Activated T-helper 17 cell treated with anti-CD3 and anti-CD28 coated beads, Interleukin-2, amount 50 U/mL, for 72 hours (primary cell): ENCODE measurements around the gene HSPB6. TPM values are rescaled to one million over a fixed set of nuclear protein-coding genes. Genes with fewer than 3 reads are reported as not detected.
"Not testable (repeated sequence)": the region's sequence is repeated elsewhere in the genome, so short reads cannot be mapped to it uniquely, and the experiment has no call there.

Experiments used
- ATAC-seq: fragments of 150-1000 bp; cut with Tn5 transposase; replicated peaks from 2 replicates; pipeline ENCODE4 v1.10.0; 2021; ENCODE audit warnings: mild to moderate bottlenecking, moderate library complexity
- H3K27ac Mint-ChIP-seq: one replicate; pipeline ENCODE4 v1.8.0; 2022; ENCODE audit warnings: mixed read lengths
- H3K27me3 Mint-ChIP-seq: one replicate; pipeline ENCODE4 v1.8.0; 2022; ENCODE audit warnings: mixed read lengths
- H3K36me3 Mint-ChIP-seq: one replicate; pipeline ENCODE4 v1.8.0; 2022; ENCODE audit warnings: low read depth, mild to moderate bottlenecking, mixed read lengths
- H3K4me1 Mint-ChIP-seq: one replicate; pipeline ENCODE4 v1.8.0; 2022; ENCODE audit warnings: mixed read lengths
- H3K4me3 Mint-ChIP-seq: one replicate; pipeline ENCODE4 v1.8.0; 2022; ENCODE audit warnings: mild to moderate bottlenecking, mixed read lengths
- H3K9me3 Mint-ChIP-seq: one replicate; pipeline ENCODE4 v1.8.0; 2022; ENCODE audit warnings: mixed read lengths
- total RNA-seq, 2 donors: library from RNA; stranded (reverse); gene quantifications; one replicate each; pipeline ENCODE4 v1.2.3, GENCODE V29; 2022

HSPB6 gene
- not detected for total RNA-seq

GRCh38 chr19:35756377-35757230 lies at the start of gene HSPB6:
HSPB6 (minus strand) TSS chr19:35757029; CDS start chr19:35757008, 21 bp downstream.
- Mint-ChIP-seq H3K4me3 (peak within 1 kb of the TSS; percentile 86), H3K9me3 (no peaks in the 10 kb centered on the region), H3K27ac (peak within 1 kb of the TSS; percentile 93), H3K4me1 (peaks cover 14% of the 10 kb centered on the region), H3K27me3 (no peaks in the 10 kb centered on the region), H3K36me3 (peaks cover 12% of the 10 kb centered on the region)
- ATAC-seq, result no peak

- no peak overlapping the region for H3K4me3 Mint-ChIP-seq
- no peaks in the 10 kb centered on the region for H3K4me1 Mint-ChIP-seq
- ATAC-seq, result no peak
- H3K27ac Mint-ChIP-seq, result no peak overlapping the region
- no peaks in the 10 kb centered on the region for H3K9me3 Mint-ChIP-seq
- H3K36me3 Mint-ChIP-seq, result no peaks in the 10 kb centered on the region
- peaks cover 6% of the 10 kb centered on the region for H3K27me3 Mint-ChIP-seq
Measured at GRCh38 chr19:35806597-35806996, 49.8 kb upstream of the HSPB6 start.

DNA sequence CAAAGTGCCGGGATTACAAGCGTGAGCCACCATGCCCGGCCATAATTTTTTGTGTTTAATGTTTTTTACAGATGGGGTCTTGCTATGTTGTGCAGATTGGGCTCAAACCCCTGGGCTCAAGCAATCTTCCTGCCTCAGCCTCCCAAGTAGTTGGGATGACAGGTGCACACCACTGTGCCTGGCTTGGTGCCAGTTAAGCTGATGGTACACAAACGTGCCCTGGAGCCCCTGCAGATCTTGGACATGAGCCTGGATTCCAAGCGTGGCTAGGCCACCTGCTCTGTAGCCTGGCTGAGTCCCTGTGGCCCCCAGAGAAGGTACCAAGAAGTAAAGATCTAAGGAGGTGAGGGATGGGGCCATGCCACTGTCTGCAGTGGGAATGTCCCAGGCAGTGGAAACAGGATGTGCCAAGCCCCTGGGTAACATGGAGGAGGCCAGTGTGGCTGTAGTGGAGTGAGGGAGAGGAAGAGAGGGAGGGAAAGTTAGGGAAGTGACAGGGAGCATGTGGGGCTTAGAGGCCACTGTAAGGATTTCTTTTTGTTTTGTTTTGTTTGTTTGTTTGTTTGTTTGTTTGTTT lies 48.8 kb upstream of the HSPB6 start:
- Mint-ChIP-seq H3K9me3 (no peaks in the 10 kb centered on the region), H3K36me3 (no peaks in the 10 kb centered on the region), H3K4me1 (no peaks in the 10 kb centered on the region), H3K4me3 (no peak overlapping the region), H3K27me3 (peaks cover 3% of the 10 kb centered on the region), H3K27ac (no peak overlapping the region)
- ATAC-seq, result no peak

DNA sequence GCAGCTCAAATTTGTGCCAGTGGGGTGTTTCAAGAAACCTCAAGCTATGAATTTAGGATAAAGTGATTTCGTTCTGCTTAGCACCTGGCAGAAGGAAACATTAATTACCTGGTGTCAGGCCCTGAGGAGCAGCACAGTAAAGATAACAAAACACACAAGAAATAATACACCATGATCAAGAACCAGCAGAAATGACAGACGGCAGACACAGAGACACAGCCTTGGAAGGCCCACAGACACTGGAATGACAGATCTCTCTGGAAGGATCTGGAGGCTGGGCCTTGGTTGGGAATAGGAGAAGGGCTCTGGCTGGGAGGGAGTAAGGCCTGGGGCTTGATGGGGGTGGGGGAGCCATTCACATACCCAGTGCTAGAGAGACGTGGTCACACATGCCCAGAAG lies 45.0 kb upstream of the HSPB6 start:
- Mint-ChIP-seq H3K9me3 (no peaks in the 10 kb centered on the region), H3K27ac (no peak overlapping the region), H3K4me3 (no peak overlapping the region), H3K4me1 (no peaks in the 10 kb centered on the region), H3K27me3 (peaks cover 13% of the 10 kb centered on the region), H3K36me3 (no peaks in the 10 kb centered on the region)
- ATAC-seq, result no peak

GRCh38 chr19:35797663-35798062 lies 40.8 kb upstream of the HSPB6 start:
- Mint-ChIP-seq H3K4me1 (no peaks in the 10 kb centered on the region), H3K27ac (no peak overlapping the region), H3K36me3 (no peaks in the 10 kb centered on the region), H3K9me3 (no peaks in the 10 kb centered on the region), H3K27me3 (peaks cover 22% of the 10 kb centered on the region), H3K4me3 (no peak overlapping the region)
- ATAC-seq, result peak; percentile 38

- no peak overlapping the region for H3K4me3 Mint-ChIP-seq
- H3K4me1 Mint-ChIP-seq, result no peaks in the 10 kb centered on the region
- H3K9me3 Mint-ChIP-seq, result no peaks in the 10 kb centered on the region
- H3K27ac Mint-ChIP-seq, result no peak overlapping the region
- no peak for ATAC-seq
- H3K36me3 Mint-ChIP-seq, result no peaks in the 10 kb centered on the region
- peaks cover 22% of the 10 kb centered on the region for H3K27me3 Mint-ChIP-seq
Measured at GRCh38 chr19:35796645-35797542, 40.1 kb upstream of the HSPB6 start.

- H3K4me1 Mint-ChIP-seq, H3K4me3 Mint-ChIP-seq, H3K36me3 Mint-ChIP-seq, ATAC-seq, H3K27ac Mint-ChIP-seq, H3K9me3 Mint-ChIP-seq: not testable (repeated sequence)
- H3K27me3 Mint-ChIP-seq, result peaks cover 19% of the 10 kb centered on the region
Measured at GRCh38 chr19:35795564-35795963, 38.7 kb upstream of the HSPB6 start.

- Mint-ChIP-seq H3K9me3 (no peaks in the 10 kb centered on the region), H3K27ac (no peak overlapping the region), H3K27me3 (peaks cover 16% of the 10 kb centered on the region), H3K4me1 (no peaks in the 10 kb centered on the region), H3K36me3 (no peaks in the 10 kb centered on the region), H3K4me3 (no peak overlapping the region)
- no peak for ATAC-seq
Measured at GRCh38 chr19:35793381-35794165, 36.7 kb upstream of the HSPB6 start.

- Mint-ChIP-seq H3K9me3 (no peaks in the 10 kb centered on the region), H3K36me3 (no peaks in the 10 kb centered on the region), H3K27ac (no peak overlapping the region), H3K4me3 (no peak overlapping the region), H3K4me1 (no peaks in the 10 kb centered on the region), H3K27me3 (peaks cover 16% of the 10 kb centered on the region)
- ATAC-seq, result no peak
Measured at GRCh38 chr19:35792888-35793287, 36.1 kb upstream of the HSPB6 start.

DNA sequence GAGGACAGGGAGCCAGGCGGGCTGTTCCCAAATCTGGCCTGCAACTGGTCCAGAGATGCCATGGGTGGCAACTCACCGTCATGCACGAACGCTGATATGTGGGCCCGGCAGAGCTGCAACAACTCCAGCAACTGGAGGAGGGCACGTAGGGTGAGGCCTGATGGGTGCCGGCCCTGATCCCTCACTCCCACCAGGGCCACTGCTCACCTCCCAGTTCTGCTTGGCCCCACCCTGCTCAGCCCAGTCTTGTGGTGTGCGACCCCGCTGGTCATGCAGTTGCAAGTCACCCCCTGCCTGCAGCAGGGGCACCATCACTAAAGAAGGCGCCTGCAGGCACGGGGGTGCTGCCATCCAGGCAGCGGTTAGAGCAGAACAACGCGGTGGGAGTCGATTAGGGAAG lies 35.5 kb upstream of the HSPB6 start:
- Mint-ChIP-seq H3K4me3 (no peak overlapping the region), H3K9me3 (no peaks in the 10 kb centered on the region), H3K4me1 (no peaks in the 10 kb centered on the region), H3K36me3 (no peaks in the 10 kb centered on the region), H3K27ac (no peak overlapping the region), H3K27me3 (peaks cover 15% of the 10 kb centered on the region)
- no peak for ATAC-seq

- H3K36me3 Mint-ChIP-seq, result no peaks in the 10 kb centered on the region
- H3K4me3 Mint-ChIP-seq, result no peak overlapping the region
- no peaks in the 10 kb centered on the region for H3K4me1 Mint-ChIP-seq
- no peak overlapping the region for H3K27ac Mint-ChIP-seq
- no peak for ATAC-seq
- H3K9me3 Mint-ChIP-seq, result no peaks in the 10 kb centered on the region
- peaks cover 10% of the 10 kb centered on the region for H3K27me3 Mint-ChIP-seq
Measured at GRCh38 chr19:35791814-35792279, 35.0 kb upstream of the HSPB6 start.

DNA sequence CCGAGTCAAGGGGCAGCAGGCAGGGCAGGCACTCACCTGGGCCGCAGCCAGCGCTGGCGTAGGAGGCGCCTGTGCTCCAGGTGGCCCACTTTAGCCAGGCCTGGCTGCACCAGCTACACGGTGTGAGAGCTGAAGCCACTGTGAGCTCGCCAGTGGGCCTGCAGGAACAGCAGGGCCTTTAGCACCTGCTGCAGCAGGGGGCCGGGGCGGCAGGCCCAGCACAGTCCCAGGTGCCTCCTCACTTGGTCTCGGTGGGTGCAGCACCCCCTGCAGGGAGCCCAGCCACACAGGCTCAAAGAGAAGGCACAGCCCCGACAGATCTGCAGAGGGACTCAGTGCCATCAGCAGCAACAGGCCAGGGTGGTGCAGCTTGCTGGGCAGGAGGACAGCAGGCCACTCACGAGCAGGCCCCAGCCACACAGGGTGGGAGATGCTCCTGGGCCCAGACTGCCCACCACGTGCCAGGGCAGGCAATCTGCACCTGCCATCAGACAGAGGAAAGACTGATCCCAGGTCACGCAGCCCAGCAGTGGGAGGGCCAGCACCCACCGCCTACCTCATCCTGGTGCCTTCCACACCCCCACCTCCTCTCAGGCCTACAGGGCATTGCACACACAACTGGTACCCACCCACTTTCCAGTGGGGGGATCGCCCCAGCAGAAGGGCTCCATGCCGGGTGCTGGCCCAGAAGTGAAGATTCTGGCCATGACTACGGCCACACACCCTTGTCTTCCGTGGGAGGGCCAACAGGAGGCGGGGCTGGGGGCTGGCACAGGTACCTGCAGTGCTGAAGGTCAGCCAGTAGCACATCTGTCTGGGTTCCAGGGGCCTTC lies 34.4 kb upstream of the HSPB6 start:
- no peak overlapping the region for H3K27ac Mint-ChIP-seq
- peaks cover 3% of the 10 kb centered on the region for H3K27me3 Mint-ChIP-seq
- H3K4me1 Mint-ChIP-seq, result no peaks in the 10 kb centered on the region
- peak; percentile 44 for ATAC-seq
- no peak overlapping the region for H3K4me3 Mint-ChIP-seq
- no peaks in the 10 kb centered on the region for H3K36me3 Mint-ChIP-seq
- H3K9me3 Mint-ChIP-seq, result no peaks in the 10 kb centered on the region
